Stimulated activated CD4-positive, alpha-beta T cell treated with anti-CD3 and anti-CD28 coated beads, Interleukin-15, amount 100 ng/mL, for 24 hours (primary cell): ENCODE data around the gene DUXB.

Experiments
- DNase-seq: peaks from one replicate; pipeline ENCODE4 v3.0.0-alpha.2; 2020

The DUXB gene

DNA sequence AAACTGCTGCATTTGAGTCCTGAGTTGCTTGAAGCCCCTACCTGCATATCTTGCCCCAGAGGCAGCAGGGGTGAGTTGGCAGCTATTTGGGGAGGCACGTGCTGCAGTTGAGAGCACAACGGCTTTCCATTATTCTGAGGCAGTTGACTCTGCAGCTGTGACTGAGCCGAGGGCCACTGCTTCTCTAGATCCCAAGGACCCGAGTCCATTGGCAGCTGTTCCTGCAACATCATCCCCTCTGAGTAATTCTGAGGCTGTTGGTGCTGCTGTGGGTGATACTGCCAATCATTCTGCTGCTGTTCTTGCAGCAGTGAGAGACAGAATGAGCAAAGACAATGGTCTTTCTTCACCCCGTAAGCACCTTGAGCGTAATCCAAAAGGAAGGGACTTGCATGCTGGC is 40.9 kb downstream of the DUXB start:
- DNase-seq: no peak

DNA sequence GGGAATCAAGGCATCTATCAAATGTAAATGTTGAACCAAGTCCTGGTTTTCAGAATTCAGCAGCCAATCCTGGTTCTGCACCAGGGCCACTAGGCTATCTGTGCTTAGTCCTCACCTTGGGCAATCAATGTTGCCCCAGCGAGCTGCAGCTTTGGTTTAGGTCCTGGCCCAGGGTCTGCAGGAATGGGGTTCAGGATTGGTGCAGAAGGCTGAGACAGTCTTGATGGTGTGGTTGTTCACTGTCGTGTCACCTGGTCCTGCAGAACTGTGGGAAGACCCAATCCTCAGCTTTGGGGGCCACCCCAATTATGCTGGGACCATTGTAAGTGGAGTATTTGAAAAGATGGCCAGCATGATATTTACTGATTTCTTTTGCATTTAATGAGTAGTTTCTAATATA is 43.1 kb downstream of the DUXB start:
- no peak for DNase-seq

DNA sequence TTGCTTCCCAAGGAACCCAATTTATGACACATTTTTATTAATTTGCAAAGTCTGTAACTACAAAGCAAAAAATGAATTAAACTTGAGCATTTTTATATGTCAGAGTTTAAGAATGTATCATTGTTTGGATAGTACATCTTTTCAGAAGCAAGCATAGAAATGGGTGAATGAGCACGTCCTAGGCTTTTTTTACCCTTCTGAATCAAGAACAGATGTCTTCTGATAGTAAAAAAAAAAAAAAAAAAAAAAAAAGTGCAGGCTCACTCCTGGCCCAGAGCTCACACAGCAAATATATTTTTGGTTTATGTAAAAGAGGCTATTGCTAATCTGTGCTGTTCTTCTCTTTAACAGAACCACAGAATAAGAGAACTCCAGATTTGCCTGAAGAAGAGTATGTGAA is 47.3 kb downstream of the DUXB start:
- no peak for DNase-seq

DNA sequence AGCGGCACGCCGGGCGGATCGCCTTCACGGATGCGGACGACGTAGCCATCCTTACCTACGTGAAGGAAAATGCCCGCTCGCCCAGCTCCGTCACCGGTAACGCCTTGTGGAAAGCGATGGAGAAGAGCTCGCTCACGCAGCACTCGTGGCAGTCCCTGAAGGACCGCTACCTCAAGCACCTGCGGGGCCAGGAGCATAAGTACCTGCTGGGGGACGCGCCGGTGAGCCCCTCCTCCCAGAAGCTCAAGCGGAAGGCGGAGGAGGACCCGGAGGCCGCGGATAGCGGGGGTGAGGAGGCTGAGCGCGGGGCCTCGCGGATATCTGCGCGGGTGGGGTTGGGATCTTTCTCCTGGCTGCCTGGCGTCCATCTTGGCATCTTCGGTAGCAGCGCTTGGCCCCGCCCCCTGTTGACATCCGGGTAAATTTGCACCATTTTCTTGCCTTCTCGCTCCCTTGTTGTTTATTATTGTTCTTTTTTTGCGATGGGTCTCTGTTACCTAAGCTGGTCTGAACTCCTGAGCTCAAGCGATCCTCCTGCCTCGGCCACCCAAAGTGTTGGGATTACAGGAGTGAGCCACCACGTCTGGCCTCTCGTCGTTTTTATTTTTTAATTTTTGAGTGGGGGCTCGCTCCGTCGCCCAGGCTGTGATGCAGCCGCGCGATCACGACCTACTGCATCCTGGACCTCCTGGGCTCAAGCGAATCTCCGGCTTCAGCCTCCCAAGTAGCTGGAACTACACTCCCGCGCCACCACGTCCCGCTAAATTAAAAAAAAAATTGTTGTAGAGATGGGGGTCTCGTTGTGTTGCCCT is 52.8 kb downstream of the DUXB start:
- peak; percentile 91 for DNase-seq

DNA sequence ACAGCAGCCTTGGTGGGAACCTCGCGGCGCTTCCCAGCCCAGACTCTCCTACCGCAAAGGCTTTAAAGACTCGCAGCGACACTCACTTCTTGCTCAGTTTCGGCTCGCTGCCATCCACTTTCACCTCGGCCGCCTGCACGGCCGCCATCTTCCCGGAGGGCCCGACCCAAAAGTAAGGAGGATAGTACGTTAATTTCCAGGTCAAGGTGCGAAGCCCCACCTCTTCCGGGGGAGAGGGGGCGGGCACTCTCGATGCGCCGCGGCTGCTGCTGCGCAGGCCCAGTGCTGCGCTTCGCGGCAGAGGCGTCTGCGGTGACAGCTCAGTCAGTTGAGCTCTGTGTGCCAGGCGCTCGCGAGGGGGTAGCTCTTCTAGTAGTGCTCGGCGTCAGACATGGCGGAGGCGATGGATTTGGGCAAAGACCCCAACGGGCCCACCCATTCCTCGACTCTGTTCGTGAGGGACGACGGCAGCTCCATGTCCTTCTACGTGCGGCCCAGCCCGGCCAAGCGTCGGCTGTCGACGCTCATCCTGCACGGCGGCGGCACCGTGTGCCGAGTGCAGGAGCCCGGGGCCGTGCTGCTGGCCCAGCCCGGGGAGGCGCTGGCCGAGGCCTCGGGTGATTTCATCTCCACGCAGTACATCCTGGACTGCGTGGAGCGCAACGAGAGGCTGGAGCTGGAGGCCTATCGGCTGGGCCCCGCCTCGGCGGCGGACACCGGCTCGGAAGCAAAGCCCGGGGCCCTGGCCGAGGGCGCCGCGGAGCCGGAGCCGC is 53.6 kb downstream of the DUXB start, which contains the start of the genes KARS1 and TERF2IP:
Gene KARS1, minus strand, starts transcription at position 174 of the 773 bp plus-strand sequence. Its CDS starts 26 bp downstream, at position 148.
Gene TERF2IP, plus strand, starts transcription at position 282 of the 773 bp plus-strand sequence. Its CDS starts 110 bp downstream, at position 392.
- peak; percentile 95 for DNase-seq

DNA sequence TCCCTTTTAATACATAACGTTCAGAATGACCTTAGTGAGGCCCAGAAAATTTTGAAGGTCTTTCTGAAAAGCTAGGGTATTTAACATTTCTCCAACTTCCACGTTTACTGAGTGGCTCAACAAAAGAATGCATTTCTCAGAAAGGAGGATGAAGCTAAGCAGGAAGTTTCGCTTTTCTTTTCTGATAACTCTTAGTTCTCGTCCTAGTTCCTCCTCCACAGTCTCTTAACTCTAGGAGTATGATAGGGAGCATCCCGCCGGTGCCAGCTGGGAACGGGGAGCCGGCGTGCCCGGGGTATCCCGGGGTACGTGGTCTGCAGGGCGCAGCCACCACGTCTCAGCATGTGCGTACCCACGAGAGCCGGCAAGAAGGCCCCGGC is 54.2 kb downstream of the DUXB start:
- DNase-seq: no peak

DNA sequence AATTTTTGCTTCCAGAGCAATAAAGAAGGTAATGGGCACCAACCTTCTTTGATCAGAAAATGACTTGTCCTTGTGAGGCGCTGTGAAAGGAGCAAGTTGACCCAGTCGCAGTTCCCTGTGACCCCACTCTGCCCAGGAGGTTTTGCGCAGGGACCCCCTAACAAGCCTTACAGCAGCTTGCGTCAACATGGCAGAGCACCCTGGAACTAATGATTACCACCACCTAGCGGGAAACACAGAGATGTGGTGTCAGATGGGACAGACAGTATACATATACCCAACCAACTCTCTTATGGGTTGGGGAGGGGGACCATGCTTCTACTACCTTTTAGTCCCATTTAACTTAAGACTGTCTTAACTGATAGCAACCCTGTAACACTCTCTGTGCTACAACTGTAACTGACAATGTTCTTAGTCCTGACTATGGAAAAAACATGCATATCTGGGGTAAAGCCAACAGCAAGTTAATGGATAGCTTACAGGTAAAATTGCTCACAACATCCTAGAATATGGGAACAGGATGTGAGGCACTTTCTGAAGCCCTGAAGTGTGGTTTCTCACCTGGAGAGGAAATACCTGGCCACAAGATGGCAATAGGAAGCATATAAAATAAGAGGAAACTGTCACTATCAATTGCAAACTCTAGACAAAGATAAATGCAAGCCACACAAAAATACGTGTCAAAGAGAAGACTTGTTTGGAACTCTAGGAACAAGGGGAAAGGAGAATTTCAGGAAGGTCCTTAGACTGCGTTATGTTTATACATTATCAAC is 56.8 kb downstream of the DUXB start:
- no peak for DNase-seq
